ENCODE results near the gene SMARCA2.

Gene SMARCA2

GRCh38 chr9:2199999-2200796, 185.1 kb downstream of the SMARCA2 start:
- peaks cover 22% of the 10 kb centered on the region for H3K36me3 ChIP-seq (replicated peaks; ENCODE audit: low read depth, low read length)
- H3K4me3 ChIP-seq (ENCODE audit: low read length) = no peak overlapping the region
- H3K79me2 ChIP-seq (ENCODE audit: low read length) = no peaks in the 10 kb centered on the region
- no peak overlapping the region for H3K9ac ChIP-seq (ENCODE audit: low read length)
- H3K4me1 ChIP-seq (ENCODE audit: low read length) = peaks cover 19% of the 10 kb centered on the region
- peak overlapping the region; percentile 43 for H3K27ac ChIP-seq (ENCODE audit: low read length)
- no peaks in the 10 kb centered on the region for H3K27me3 ChIP-seq (ENCODE audit: low read depth, low read length)
- peak overlapping the region; percentile 23 for H3K4me2 ChIP-seq (ENCODE audit: low read length)
- no peak for TF ChIP-seq EZH2phosphoT487 (IDR thresholded peaks at IDR 0.05; ENCODE audit: low read depth)
- peak; percentile 40 for TF ChIP-seq CTCF (IDR thresholded peaks at IDR 0.05; ENCODE audit: low read depth, low read length)
- no peaks in the 10 kb centered on the region for H4K20me1 ChIP-seq (ENCODE audit: insufficient read depth, low read length)
- no peaks in the 10 kb centered on the region for H3K9me3 ChIP-seq (ENCODE audit: insufficient read depth, low read length)
- H2AFZ ChIP-seq (ENCODE audit: low read depth, low read length) = no peak overlapping the region

- Histone ChIP-seq H3K4me3 (ENCODE audit: low read length) (no peak overlapping the region), H4K20me1 (ENCODE audit: insufficient read depth, low read length) (no peaks in the 10 kb centered on the region), H3K9ac (ENCODE audit: low read length) (no peak overlapping the region), H3K9me3 (ENCODE audit: insufficient read depth, low read length) (no peaks in the 10 kb centered on the region), H2AFZ (ENCODE audit: low read depth, low read length) (no peak overlapping the region), H3K4me1 (ENCODE audit: low read length) (peaks cover 19% of the 10 kb centered on the region), H3K79me2 (ENCODE audit: low read length) (no peaks in the 10 kb centered on the region), H3K36me3 (replicated peaks; ENCODE audit: low read depth, low read length) (no peaks in the 10 kb centered on the region), H3K27ac (ENCODE audit: low read length) (no peak overlapping the region), H3K4me2 (ENCODE audit: low read length) (no peak overlapping the region), H3K27me3 (ENCODE audit: low read depth, low read length) (no peaks in the 10 kb centered on the region)
- TF ChIP-seq EZH2phosphoT487 (IDR thresholded peaks at IDR 0.05; ENCODE audit: low read depth) (no peak), CTCF (IDR thresholded peaks at IDR 0.05; ENCODE audit: low read depth, low read length) (no peak)
Measured at GRCh38 chr9:2208465-2208864, 193.3 kb downstream of the SMARCA2 start.

GRCh38 chr9:2208991-2209390, 193.8 kb downstream of the SMARCA2 start:
- no peak overlapping the region for H2AFZ ChIP-seq (ENCODE audit: low read depth, low read length)
- peak overlapping the region; percentile 74 for H3K27ac ChIP-seq (ENCODE audit: low read length)

More at GRCh38 chr9:2208991-2209390, 193.8 kb downstream of the SMARCA2 start:
- Histone ChIP-seq H3K4me3 (ENCODE audit: low read length) (0 out of 2 replicates have a peak overlapping the region, but pooled peaks have one; percentile 8), H3K9ac (ENCODE audit: low read length) (peak overlapping the region; percentile 26; the same call in 1 of the 2 replicates), H3K79me2 (ENCODE audit: low read length) (no peaks in the 10 kb centered on the region), H3K9me3 (ENCODE audit: insufficient read depth, low read length) (no peaks in the 10 kb centered on the region), H3K36me3 (replicated peaks; ENCODE audit: low read depth, low read length) (no peaks in the 10 kb centered on the region), H4K20me1 (ENCODE audit: insufficient read depth, low read length) (no peaks in the 10 kb centered on the region), H3K27me3 (ENCODE audit: low read depth, low read length) (no peaks in the 10 kb centered on the region), H3K4me1 (ENCODE audit: low read length) (peaks cover 19% of the 10 kb centered on the region), H3K4me2 (ENCODE audit: low read length) (peak overlapping the region; percentile 58)
- TF ChIP-seq EZH2phosphoT487 (IDR thresholded peaks at IDR 0.05; ENCODE audit: low read depth) (no peak), CTCF (IDR thresholded peaks at IDR 0.05; ENCODE audit: low read depth, low read length) (no peak)

Data from OCI-LY3 (cell line).